Kidney (tissue), 14 donors: ENCODE data around the gene SUMF1. TPM values are rescaled to one million over a fixed set of nuclear protein-coding genes. Genes with fewer than 3 reads are reported as not detected.

ENCODE experiments used
- DNase-seq, 5 donors: peaks; one replicate each; pipeline ENCODE4 v3.0.0-alpha.2; 2013 to 2020
- FAIRE-seq: peaks from 2 replicates; lab custom pipeline; 2012; peaks lifted over from hg19 to GRCh38; lab: Jason Lieb, UNC
- H3K27ac ChIP-seq, 2 donors: one replicate each; pipeline ENCODE4 v1.7.0; 2013; ENCODE audit warnings: low read depth in 2 of 2, low read length in 2 of 2, inconsistent platforms in 1 of 2
- H3K27me3 ChIP-seq: one replicate; pipeline ENCODE4 v1.7.1; 2013; ENCODE audit warnings: low read length, inconsistent platforms; ENCODE audit not compliant: control insufficient read depth, insufficient read depth
- H3K36me3 ChIP-seq, 3 donors: one replicate each; pipeline versions ENCODE4 v1.7.0 to v1.7.1; 2013; ENCODE audit warnings: low read length in 3 of 3, control low read depth in 1 of 3, inconsistent platforms in 1 of 3; ENCODE audit not compliant: insufficient read depth in 3 of 3, control insufficient read depth in 2 of 3
- H3K4me1 ChIP-seq, 3 donors: one replicate each; pipeline versions ENCODE4 v1.7.0 to v1.7.1; 2013; ENCODE audit warnings: low read length in 3 of 3, inconsistent platforms in 1 of 3, low read depth in 1 of 3; ENCODE audit not compliant: control insufficient read depth in 2 of 3, insufficient read depth in 2 of 3
- H3K4me3 ChIP-seq, 3 donors: one replicate each; pipeline versions ENCODE4 v1.7.0 to v1.8.1; 2013; ENCODE audit warnings: low read length in 3 of 3, control low read depth in 1 of 3, inconsistent platforms in 1 of 3
- H3K9ac ChIP-seq, 3 donors: one replicate each; pipeline versions ENCODE4 v1.7.0 to v1.7.1; 2013; ENCODE audit warnings: low read length in 3 of 3, control low read depth in 1 of 3, inconsistent platforms in 1 of 3
- H3K9me3 ChIP-seq, 3 donors: one replicate each; pipeline versions ENCODE4 v1.7.0 to v1.7.1; 2013; ENCODE audit warnings: low read length in 3 of 3, control low read depth in 1 of 3, inconsistent platforms in 1 of 3; ENCODE audit not compliant: control insufficient read depth in 2 of 3, insufficient read depth in 1 of 3
- intact Hi-C: fragments of 100-400 bp; cut with DNase I; formaldehyde crosslinking; loops from one replicate; pipeline ENCODE4 v1.11.1; 2022
- polyA plus RNA-seq: library from polyadenylated mRNA; stranded (reverse); fragments of 350-450 nt; fragmentation: Illumina TruSeq; extraction: RNeasy Lipid Tissue Mini Kit (QIAGEN cat#74804); gene quantifications from one replicate; pipeline ENCODE4 v1.2.3, GENCODE V29; 2014; ENCODE audit warnings: low read depth, low replicate concordance; ENCODE audit not compliant: insufficient read depth
- total RNA-seq: library from RNA; stranded (reverse); fragmentation: NEBNext Ultra II Directional; extraction: Animal tissue kit (Norgen Biotek cat#: 25700); gene quantifications from one replicate; pipeline ENCODE4 v1.2.1, GENCODE V29; 2021
- TF ChIP-seq, protein P1 (sequence below): IDR thresholded peaks from 3 replicates; pipeline ENCODE4 v1.5.1; 2012; ENCODE audit warnings: mild to moderate bottlenecking, moderate library complexity, borderline replicate concordance; ENCODE audit not compliant: insufficient read depth; ENCODE audit errors: extremely low read depth
- donor health status: control.
- donor health status: control.
- donor health status: control.
- donor health status: control.
- donor health status: control.
- donor health status: DM: yes; HTN: yes; CAD: no.
- donor health status: Normal renal cell carcinoma (clear cell type).

Gene SUMF1
- total and polyA plus RNA-seq, 2 donors from 2014 or later, result 50.1 to 50.6 TPM

DNA sequence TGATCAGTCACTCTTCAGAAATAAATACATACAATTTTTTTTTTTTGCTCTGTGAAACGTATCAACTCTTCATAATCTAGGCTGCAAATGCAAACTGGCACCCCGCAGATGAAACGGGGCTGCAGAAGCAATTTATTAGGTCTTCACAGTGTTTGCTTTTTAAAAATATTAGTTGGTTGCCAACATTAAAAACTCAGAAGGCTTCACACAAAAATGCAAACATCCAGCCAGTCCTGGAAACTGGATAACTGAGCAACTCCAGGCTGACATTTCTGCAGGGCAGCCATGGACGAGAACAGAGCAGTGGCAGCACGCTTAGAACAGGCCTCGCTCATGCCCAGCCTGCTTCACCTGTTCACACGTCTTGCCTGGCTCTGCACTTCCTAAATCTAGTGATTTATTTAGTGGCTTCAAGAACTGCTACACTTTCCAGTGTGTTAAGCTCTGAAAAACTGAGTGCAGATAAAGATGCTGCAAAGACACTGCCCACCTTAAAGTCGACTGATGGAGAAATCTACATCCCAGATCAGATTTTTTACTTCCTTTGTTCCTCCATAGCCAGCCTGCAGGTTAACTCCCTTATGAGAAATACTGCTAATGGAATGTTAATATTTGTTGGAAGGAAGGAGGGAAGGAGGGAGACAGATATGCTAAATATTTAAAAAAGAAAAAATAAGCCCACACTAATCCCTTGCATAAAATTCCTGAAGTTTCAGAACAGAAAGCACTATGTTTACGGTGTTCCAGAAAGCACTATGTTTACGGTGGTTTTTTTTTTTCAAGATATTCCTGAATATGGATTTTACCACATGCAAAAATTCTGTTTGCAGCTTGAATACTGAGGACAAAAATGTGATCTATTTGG is 110.3 kb downstream of the SUMF1 start:
- peak overlapping the region in 2 of 3 donors; percentile 24 to 47 for H3K9ac ChIP-seq
- no peak overlapping the region for H3K4me3 ChIP-seq
- peaks cover 0 to 5% (median under 1%) of the 10 kb centered on the region in 3 donors for H3K36me3 ChIP-seq
- TF ChIP-seq, protein P1, sequence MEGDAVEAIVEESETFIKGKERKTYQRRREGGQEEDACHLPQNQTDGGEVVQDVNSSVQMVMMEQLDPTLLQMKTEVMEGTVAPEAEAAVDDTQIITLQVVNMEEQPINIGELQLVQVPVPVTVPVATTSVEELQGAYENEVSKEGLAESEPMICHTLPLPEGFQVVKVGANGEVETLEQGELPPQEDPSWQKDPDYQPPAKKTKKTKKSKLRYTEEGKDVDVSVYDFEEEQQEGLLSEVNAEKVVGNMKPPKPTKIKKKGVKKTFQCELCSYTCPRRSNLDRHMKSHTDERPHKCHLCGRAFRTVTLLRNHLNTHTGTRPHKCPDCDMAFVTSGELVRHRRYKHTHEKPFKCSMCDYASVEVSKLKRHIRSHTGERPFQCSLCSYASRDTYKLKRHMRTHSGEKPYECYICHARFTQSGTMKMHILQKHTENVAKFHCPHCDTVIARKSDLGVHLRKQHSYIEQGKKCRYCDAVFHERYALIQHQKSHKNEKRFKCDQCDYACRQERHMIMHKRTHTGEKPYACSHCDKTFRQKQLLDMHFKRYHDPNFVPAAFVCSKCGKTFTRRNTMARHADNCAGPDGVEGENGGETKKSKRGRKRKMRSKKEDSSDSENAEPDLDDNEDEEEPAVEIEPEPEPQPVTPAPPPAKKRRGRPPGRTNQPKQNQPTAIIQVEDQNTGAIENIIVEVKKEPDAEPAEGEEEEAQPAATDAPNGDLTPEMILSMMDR, result no peak
- FAIRE-seq, result no peak
- peaks cover 11 to 18% (median 11%) of the 10 kb centered on the region in 3 donors for H3K4me1 ChIP-seq
- DNase-seq, result peak in 3 of 5 donors; percentile 36 to 49 (median 40)
- H3K9me3 ChIP-seq, result no peaks in the 10 kb centered on the region
- H3K27ac ChIP-seq, result peak overlapping the region; percentile 33 to 63
- no peaks in the 10 kb centered on the region for H3K27me3 ChIP-seq
- intact Hi-C loops, result loop anchor here (10.0 kb wide), 1 partner anchor 278 kb away; no protein-coding TSS in a partner anchor

DNA sequence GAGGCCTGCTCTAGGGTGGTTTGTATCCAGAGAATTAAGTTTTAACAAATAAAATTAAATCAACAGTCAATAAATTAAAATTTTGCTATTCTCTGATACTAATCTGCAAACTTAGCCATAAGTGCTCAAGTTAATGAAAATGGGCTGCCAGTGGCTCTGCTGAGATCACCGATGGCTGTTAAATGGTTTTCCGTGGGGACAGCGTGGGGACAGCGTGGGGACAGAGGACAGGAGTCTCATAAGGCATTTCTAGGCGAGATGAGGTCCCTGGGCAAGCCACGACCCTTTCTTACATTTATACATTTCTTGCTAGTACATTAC is 110.9 kb downstream of the SUMF1 start:
- Histone ChIP-seq H3K9me3 (no peaks in the 10 kb centered on the region), H3K27ac (peak overlapping the region; percentile 33 to 63), H3K4me3 (no peak overlapping the region), H3K4me1 (peaks cover 11 to 18% (median 11%) of the 10 kb centered on the region in 3 donors), H3K36me3 (no peaks in the 10 kb centered on the region), H3K9ac (peak overlapping the region in 2 of 3 donors; percentile 24 to 47), H3K27me3 (no peaks in the 10 kb centered on the region)
- intact Hi-C loops, result loop anchor here (10.0 kb wide), 1 partner anchor 279 kb away; no protein-coding TSS in a partner anchor
- peak in 1 of 5 donors; percentile 22 for DNase-seq
- no peak for FAIRE-seq
- TF ChIP-seq, protein P1, result no peak

DNA sequence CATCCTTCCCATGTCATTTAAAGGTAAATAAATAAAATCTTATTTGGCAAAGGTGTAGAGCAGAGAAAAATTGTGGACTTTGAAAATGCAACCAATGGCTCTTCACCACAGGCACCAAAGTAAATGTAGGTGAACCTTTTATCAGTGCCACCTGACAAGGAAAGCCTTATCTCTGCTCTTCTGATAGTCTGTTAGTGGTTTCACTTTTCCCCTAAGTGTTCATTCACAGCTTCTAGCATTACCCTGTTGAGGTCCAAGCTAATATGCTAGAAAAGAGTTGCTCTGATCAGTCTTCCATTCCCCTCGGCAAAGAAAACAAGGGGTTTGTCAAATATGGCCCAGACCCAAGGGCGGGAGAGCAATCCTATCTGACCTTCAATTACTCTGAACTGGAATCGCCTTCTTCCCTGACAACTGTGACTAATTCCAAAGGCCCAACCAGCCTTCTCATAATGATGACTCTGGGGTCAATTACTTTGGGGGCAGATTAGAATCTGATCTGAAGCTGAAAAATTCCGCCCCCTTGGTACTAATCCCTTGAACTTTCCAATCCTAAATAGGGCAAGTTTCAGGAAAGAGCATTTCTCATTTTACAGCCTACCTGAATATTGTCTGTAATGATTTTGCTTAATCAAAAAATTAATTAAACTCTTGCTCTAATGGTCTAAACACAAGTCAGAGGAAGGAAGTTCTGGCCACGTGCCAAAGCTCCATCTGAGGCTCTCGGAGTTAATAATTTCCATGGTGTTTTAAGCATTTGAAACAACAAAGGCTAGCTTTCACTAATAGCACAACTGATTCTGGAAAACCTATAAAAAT is 111.5 kb downstream of the SUMF1 start:
- peak; percentile 87 for FAIRE-seq
- H3K9me3 ChIP-seq, result no peaks in the 10 kb centered on the region
- DNase-seq, result peak; percentile 77 to 93 (median 88)
- H3K36me3 ChIP-seq, result no peaks in the 10 kb centered on the region
- H3K27me3 ChIP-seq, result no peaks in the 10 kb centered on the region
- H3K27ac ChIP-seq, result peak overlapping the region; percentile 74 to 76
- peak overlapping the region in 1 of 3 donors; percentile 47 for H3K9ac ChIP-seq
- H3K4me3 ChIP-seq, result peak overlapping the region in 1 of 3 donors; percentile 9
- TF ChIP-seq, protein P1, result no peak
- H3K4me1 ChIP-seq, result peaks cover 11 to 18% (median 11%) of the 10 kb centered on the region in 3 donors
- intact Hi-C loops, result loop anchor here (10.0 kb wide), 1 partner anchor 279 kb away; no protein-coding TSS in a partner anchor
